Activated gamma-delta T cell treated with anti-CD3 and anti-CD28 coated beads, Interleukin-2, amount 50 U/mL, for 16 hours (primary cell): Measurements from ENCODE around the gene DNER.
"Not testable (repeated sequence)": the region's sequence is repeated elsewhere in the genome, so short reads cannot be mapped to it uniquely, and the experiment has no call there.

Experiments used
- DNase-seq: peaks from one replicate; pipeline ENCODE4 v3.0.0-alpha.2; 2020; ENCODE audit warnings: low read depth

DNER gene

GRCh38 chr2:229388731-229389130 lies 325.6 kb downstream of the DNER start:
- no peak for DNase-seq

GRCh38 chr2:229387866-229388265 lies 326.5 kb downstream of the DNER start:
- DNase-seq = no peak

- no peak for DNase-seq
Observed at GRCh38 chr2:229380101-229380625, 334.2 kb downstream of the DNER start.

- DNase-seq = no peak
Observed at GRCh38 chr2:229378386-229378785, 336.0 kb downstream of the DNER start.

GRCh38 chr2:229376866-229377265 lies 337.5 kb downstream of the DNER start:
- DNase-seq = no peak

GRCh38 chr2:229375251-229375650 lies 339.1 kb downstream of the DNER start:
- DNase-seq = no peak

- not testable (repeated sequence) for DNase-seq
Observed at GRCh38 chr2:229373311-229373710, 341.0 kb downstream of the DNER start.

GRCh38 chr2:229372207-229372606 lies 342.1 kb downstream of the DNER start:
- no peak for DNase-seq

- DNase-seq = no peak
Observed at GRCh38 chr2:229371086-229371485, 343.3 kb downstream of the DNER start.

GRCh38 chr2:229370509-229370908 lies 343.8 kb downstream of the DNER start:
- no peak for DNase-seq

- no peak for DNase-seq
Observed at GRCh38 chr2:229363185-229363814, 351.1 kb downstream of the DNER start.

GRCh38 chr2:229350883-229351282 lies 363.5 kb downstream of the DNER start:
- no peak for DNase-seq

- no peak for DNase-seq
Observed at GRCh38 chr2:229350117-229350805, 364.1 kb downstream of the DNER start.

GRCh38 chr2:229348128-229348527 lies 366.2 kb downstream of the DNER start:
- no peak for DNase-seq

- DNase-seq = no peak
Observed at GRCh38 chr2:229346816-229347540, 367.4 kb downstream of the DNER start.

- DNase-seq = no peak
Observed at GRCh38 chr2:229344955-229345354, 369.4 kb downstream of the DNER start.

GRCh38 chr2:229344151-229344551 lies 370.2 kb downstream of the DNER start:
- no peak for DNase-seq

- no peak for DNase-seq
Observed at GRCh38 chr2:229343661-229344060, 370.7 kb downstream of the DNER start.

- DNase-seq = no peak
Observed at GRCh38 chr2:229342376-229342775, 372.0 kb downstream of the DNER start.

- no peak for DNase-seq
Observed at GRCh38 chr2:229340086-229340760, 374.1 kb downstream of the DNER start.

GRCh38 chr2:229339618-229340017 lies 374.7 kb downstream of the DNER start:
- no peak for DNase-seq

GRCh38 chr2:229339171-229339570 lies 375.2 kb downstream of the DNER start:
- not testable (repeated sequence) for DNase-seq
